HG02938 (cell line): Measurements from ENCODE around the gene MUC16.
"Not testable (repeated sequence)": the region's sequence is repeated elsewhere in the genome, so short reads cannot be mapped to it uniquely, and the experiment has no call there.

Source experiments
- ATAC-seq: cut with Tn5 transposase; IDR thresholded peaks from one replicate; pipeline ENCODE4 v1.9.1; 2021; ENCODE audit warnings: mild to moderate bottlenecking, moderate library complexity; ENCODE audit not compliant: unreplicated experiment

MUC16 gene

DNA sequence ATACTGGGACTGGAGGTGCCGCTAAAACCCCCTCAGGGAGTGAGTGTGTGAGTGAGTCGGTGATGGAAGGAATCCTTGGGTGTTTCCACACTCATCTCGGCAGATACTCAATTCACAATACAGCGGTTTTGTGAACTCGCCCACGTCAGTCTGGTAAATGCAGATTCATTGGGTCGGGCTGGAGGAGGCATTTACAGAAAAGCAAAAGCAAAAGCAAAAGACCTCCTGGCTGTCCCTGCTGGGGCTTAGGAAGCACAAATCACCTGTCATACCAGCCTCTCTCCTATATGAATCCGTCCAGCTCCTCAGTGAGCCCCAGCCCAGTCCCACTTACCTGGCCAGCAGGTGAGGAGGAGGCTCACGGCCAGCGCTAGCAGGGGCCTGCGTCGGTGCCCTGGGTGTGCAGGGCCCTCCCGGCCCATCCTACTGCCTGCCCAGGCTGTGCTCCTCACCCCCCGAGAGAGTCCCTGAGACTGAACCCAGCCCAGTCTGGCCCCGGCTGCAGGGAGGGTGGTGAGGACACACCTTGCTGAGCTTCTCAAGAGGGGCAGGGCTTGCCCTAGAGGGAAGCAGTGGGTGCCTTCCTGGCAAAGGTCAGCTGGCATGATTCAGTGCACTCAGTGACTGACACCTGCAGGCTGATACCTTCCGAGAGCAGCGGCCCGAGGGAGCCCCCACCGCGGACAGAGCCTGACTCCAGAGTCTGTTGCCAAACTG lies at the start of gene MUC16:
TSS of gene MUC16 (minus strand) at position 475 of the 717 bp plus-strand sequence.
- no peak for ATAC-seq

DNA sequence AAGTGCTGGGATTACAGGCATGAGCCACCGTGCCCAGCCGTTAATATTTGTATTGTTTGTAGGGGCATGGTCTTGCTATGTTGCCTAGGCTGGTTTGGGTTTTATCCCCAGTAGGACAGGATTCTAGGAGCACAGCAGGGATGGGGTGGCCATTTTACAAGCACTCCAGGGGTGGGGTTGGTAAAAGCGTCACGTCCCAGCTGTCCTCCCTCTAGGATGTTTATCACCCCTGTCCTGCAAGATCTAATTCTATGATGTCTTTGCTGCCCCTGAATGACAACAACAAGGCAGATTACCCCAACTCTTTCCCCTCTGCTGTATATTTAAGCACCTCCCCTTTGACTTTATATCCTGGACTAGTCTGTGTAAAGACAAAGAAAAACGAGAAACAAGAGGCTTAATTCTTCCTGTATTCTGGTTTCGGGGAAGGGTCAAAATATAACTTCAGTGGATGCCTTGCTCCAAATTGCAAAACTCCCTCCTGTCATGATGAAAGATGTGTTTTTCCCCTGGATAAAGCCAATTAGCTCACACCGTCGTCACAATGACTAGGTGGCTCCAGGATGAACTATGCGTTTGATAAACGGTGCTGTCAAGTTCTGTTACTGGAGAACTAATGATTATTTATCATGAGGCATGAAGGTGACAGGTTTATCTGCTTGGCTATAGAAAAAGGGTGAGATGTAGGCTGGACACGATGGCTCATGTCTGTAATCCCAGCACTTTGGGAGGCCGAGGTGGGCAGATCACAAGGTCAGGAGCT lies 48.9 kb upstream of the MUC16 start:
- no peak for ATAC-seq

DNA sequence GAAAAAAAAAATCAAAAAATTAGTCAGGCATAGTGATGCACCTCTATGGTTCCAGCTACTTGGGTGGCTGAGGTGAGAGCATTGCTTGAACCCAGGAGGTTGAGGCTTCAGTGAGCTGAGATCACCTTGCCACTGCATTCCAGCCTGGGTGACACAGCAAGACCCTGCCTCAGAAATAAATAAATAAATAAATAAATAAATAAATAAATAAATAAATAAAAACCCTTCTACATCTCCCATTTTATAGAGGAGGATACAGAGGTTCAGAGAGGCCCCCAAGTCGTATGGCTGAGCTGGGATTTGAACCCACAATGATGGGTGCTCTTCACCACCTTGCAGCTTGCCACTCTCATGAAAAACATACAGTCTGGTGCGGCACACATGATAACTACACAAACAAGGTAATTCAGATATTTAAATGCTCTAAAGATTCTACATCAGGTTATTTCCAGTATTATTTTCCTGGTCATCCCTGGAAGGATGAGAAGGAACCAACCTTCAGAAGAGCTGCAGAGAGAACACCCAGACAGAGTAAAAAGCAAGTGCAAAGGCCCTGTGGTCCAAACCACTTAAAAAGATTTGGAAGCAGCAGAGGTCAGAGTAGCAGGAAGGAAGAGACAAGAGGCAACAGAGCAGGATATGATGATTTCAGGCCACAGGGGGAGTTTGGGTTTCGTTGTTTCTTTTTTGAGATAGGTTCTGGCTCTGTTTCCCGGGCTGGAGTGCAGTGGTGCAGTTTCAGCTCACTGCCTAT lies 47.5 kb upstream of the MUC16 start:
- ATAC-seq: no peak

DNA sequence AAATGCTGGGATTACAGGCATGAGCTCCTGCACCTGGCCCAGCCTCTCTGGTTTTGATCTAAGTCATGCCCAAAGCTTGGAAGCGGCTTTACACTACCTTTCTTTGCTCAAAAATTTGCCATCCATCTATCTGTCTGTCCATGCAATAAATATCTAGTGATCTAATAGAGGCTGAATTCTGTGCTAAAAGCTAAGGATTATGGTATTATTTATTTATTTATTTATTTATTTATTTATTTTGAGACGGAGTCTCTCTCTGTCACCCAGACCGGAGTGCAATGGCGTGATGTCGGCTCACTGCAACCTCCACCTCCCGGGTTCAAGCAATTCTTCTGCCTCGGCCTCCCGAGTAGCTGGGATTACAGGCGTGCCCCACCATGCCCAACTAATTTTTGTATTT lies 45.9 kb upstream of the MUC16 start:
- ATAC-seq: not testable (repeated sequence)

DNA sequence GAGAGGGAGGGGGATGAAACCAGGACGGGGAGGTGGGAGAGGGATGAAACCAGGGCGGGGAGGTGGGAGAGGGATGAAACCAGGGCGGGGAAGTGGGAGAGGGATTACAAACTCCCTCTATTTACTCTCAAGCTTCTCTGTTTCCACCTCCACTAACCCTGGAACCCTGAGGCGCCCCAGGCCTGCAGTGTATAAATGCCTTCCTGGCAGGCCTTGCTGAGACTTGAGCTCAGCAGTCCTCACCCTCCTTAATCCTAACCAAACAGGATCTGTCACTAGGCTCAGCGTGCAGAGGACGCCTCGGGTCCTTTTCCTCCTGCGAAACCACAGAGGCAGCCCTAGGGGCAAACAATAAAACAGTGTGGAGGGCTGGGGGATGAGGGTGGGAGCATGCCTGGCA lies 44.6 kb upstream of the MUC16 start:
- no peak for ATAC-seq

DNA sequence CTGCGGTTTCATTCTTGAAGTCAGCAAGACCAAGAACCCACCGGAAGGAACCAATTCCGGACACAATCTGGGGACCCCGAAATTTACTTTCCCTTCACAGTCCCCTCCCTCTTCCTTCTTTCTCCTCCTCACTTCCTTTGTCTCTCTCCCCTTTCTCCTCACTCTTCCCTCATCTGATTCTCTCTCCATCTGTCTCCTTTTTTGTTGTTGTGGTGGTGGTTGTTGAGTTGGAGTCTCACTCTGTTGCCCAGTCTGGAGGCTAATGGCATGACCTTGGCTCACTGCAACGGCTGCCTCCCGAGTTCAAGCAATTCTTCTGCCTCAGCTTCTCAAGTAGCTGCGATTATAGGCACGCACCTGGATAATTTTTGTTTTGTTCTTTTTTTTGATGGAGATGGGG lies 44.0 kb upstream of the MUC16 start:
- no peak for ATAC-seq

DNA sequence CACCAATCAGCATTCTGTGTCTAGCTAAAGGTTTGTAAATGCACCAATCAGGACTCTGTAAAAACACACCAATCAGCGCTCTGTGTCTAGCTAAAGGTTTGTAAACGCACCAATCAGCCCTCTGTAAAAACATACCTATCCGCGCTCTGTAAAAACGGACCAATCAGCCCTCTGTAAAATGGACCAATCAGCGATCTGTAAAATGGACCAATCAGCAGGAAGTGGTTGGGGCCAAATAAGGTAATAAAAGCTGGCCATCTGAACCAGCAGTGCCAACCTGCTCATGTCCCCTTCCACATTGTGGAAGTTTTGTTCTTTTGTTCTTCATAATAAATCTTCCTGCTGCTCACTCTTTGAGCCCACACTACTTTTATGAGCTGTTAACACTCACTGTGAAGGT lies 43.5 kb upstream of the MUC16 start:
- not testable (repeated sequence) for ATAC-seq

DNA sequence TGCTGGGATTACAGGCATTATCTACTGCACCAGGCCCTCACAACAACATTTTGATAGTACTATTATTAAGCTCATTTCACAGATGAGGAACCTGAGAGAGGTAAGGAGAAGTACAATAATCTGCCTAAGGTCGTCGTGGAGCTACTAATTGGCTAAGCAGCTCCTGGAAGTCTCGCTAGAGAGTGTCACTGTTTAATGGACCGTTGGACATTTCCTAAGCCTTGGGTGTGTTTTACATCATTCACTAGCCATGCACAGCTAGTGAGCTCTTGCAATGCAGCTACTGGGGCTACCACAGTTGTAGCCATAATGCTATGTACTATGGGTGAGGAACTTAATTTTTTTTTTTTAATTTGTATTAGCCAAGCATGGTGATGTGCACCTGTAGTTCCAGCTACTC lies 42.7 kb upstream of the MUC16 start:
- no peak for ATAC-seq

DNA sequence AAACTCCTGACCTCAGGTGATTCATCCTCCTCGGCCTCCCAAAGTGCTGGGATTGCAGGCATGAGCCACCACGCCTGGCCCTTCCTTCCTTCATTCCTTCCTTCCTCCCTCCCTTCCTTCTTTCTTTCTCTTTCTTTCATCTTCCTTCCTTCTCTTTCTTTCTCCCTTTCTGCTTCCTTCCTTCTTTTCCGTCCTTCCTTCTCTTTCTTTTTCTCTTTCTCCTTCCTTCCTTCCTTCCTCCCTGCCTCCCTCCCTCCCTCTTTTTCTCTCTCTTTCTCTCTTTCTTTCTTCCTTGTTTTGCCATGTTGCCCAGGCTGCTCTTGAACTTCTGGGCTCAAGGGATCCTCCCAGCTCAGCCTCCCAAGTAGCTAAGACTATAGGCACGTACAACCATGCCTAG lies 36.5 kb upstream of the MUC16 start:
- ATAC-seq: no peak

DNA sequence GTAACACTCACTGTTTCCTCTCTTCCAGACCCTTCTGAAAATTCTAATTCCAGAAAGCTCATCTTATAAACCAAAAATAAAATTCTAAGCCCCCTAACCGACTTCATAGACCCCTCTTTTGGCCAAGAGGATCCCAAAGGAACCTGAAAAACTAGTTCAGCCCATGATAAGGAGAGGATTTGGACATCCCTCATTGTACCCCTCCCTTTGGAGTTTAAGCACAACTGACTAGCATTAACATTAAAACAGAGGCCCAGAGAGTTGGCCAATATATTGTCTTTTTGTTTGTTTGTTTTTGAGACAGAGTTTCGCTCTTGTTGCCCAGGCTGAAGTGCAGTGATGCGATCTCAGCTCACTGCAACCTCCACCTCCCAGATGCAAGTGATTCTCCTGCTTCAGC lies 34.2 kb upstream of the MUC16 start:
- ATAC-seq: no peak

DNA sequence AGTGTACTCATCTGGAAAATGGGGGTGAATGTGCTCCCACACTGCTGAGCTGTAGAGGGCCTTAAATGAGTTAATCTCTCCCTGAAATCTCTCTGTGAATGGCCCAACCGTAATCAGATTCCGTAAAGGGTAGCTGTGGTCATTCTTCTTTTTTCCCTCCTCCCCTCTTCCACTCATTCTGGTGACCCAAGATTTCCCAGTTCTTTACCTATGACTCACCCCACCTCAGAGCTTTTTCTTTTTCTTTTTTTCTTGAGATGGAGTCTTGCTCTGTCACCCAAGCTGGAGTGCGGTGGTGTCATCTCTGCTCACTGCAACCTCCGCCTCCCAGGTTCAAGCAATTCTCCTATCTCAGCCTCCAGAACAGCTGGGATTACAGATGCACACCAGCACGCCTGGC lies 33.3 kb upstream of the MUC16 start:
- ATAC-seq: no peak

DNA sequence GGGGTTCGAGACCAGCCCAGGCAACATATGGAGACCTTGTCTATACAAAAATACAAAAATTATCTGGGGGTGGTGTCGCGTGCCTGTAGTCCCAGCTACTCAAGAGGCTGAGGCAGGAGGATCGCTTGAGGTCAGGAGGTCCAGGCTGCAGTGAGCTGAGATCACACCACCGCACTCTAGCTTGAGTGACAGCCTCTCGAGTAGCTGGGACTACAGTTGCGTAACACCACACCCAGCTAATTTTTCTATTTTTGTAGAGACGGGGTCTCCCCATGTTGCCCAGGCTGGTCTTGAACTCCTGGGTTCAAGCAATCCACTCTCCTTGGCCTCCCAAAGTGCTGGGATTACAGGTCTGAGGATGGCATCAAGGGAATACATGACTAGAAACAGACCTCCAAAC lies 30.8 kb upstream of the MUC16 start:
- no peak for ATAC-seq

DNA sequence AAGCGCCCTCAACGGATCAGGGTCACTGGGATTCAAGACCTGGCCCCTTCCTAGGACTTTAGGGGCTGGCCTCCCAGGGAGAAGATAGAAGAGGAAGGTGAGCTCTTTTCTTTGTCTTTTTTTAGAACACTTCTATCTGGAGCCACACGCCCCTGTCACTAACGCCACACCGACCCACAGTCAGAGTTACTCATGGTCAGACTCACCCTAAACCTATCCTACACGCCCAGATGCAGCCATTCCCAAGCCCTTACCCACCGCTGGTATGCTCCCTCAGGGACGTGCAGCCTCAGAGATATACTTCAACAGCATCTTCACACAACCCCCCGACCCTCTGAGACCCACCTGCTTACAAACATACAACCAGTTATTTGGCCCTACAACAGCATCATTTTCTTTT lies 29.9 kb upstream of the MUC16 start:
- ATAC-seq: no peak

DNA sequence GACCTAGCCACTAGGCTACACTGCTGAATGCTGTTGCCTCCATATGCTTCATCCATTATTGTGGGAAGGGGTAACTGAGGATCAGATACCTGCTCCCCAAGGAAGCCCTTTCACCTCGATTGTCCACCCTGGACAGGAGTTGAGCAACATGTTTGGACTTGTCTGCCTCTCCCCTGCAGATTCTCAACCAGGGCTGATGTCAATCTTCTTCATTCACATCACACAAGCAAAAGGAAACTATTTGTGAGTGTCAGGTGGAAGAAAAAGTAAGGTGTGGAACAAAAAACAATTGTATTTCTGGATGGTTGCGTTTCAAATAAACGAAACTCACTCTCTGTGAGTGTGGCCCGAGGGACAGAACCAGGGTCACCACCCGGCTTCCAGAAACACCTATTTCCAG lies 29.5 kb upstream of the MUC16 start:
- ATAC-seq: no peak

DNA sequence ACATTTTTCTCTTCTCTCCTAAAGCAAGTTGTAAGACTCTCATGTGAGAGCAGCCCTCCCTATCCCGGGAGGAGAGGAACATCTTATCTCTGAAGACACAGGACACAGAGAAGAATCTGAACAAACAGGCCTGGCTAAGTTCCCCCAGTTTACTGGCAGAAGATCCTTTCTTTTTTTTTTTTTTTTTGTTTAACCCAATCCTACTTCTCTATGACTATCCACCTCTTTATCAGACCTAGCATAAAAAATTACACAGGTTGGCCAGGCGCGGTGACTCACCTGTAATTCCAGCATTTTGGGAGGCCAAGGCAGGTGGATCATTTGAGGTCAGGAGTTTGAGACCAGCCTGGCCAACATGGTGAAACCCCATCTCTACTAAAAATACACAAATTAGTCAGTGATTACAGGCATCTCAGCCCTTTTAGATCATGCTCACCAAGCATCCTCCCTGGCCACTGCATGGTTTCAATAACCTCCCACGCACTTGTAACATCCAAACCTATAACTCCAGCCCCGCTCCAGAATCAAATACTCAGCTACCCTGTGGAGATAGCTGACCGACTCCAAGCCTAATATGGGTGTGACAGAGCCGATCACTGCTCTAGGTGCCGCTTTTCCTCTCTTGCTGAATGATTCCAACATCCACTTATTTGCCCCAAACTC lies 27.3 kb upstream of the MUC16 start:
- no peak for ATAC-seq

DNA sequence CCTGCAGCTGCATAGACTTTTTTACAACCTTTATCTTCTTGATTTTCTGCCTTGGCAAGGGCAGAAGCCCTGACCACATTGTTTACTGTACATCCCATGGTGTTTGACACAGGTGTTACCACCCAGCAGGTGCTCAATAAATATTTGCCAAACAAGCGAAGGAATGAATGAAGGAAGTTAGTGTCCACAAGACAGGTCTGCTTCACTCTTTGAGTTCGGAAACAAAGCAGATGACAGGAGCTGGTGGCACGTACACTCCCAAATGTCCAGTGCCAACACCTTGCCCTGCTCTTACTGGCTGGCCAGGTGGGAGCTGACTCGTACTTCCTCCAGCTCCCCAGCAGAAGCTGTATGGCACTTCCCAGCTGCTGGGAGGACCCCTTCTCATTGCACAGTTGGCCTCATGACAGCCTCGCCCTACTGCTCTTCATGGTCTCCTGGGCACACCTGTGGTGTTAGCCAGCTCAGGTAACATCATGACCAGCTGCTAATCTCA lies 22.0 kb upstream of the MUC16 start:
- no peak for ATAC-seq

DNA sequence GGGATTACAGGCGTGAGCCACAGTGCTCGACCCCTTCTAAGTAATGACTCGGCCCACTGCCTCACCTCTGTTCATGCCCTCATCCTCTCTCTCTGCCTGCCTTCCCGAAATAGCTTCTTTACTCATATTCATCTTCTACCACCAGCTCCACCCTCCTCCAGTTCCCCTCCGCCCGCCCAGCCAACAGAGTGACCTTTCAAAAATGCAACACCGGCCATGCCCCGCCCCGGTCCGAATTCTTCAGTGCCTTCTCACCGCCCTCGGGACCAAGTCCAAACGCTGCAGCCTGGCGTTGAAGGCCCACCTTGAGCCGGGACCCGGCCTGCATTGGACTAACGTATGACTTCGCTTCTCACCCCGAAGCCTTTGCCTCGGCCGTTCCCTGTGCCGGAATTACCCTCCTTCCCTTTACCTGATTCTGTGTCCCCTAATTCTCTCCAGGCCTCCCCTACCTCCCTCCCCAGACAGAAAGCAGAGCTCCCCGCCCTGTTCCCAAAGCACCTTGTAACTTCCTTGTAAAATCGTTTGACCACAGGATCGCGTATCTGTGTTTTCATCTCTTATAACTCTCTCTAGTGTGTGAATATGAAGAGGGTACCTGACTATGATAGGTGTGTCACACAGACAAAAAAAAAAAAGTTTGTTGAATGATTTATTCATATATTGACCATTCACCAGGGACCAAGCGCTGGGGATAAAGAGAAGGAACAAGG lies 8.1 kb upstream of the MUC16 start:
- ATAC-seq: no peak

DNA sequence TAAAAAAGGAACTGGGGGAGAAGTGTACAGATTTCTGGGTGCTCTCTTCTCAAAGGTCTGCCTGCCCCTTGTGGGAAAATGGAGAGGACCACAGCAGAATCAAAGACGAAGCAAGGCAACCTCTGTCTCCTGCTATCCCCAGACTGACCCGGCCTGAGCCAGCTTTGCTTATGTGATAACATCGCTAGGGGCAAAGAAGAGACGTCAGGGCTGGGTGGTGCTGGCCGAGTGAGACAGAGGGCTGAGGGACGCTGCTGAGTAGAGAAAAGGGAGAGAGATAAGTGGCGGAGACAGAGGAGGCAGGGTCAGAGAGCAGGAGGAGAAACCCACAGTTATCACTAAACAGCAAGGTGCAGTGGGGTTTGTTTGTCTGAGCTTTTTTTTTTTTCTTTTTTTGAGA lies 4.6 kb upstream of the MUC16 start:
- ATAC-seq: no peak

DNA sequence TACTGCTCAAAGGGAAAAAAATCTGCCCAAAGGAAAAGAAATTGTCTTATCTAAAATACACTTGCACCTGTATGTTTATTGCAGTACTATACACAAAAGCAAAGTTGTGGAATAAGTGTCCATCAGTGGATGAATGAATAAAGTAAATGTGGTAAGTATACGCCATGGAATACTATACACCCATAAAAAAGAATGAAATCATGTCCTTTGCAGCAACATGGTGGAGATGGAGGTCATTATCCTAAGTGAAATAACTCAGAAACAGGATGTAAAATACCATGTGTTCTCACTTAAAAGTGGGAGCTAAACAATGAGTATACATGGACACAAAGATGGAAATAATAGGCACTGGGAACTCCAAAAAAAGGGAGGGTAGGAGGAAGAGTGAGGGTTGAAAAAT lies 3.8 kb upstream of the MUC16 start:
- no peak for ATAC-seq

DNA sequence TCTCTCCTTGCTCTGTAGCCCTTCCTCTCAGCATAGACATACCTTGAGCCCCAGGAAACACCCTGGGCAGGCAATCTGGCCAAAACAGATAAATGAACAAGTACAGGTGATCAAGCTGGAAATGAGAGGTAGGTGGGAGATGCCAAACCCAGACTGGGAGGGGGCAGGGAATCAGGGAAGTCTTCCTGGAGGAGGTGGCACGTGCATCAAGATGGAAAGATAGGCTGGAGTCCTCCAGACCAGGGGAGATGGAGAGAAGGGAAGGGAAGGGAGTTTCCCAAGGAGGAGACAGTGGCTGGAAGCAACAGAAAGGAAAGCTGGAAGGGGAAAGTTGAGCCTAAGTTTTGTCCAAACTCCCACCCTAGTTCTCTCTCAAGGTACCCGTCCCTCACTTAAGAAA lies 1.7 kb upstream of the MUC16 start:
- ATAC-seq: no peak

DNA sequence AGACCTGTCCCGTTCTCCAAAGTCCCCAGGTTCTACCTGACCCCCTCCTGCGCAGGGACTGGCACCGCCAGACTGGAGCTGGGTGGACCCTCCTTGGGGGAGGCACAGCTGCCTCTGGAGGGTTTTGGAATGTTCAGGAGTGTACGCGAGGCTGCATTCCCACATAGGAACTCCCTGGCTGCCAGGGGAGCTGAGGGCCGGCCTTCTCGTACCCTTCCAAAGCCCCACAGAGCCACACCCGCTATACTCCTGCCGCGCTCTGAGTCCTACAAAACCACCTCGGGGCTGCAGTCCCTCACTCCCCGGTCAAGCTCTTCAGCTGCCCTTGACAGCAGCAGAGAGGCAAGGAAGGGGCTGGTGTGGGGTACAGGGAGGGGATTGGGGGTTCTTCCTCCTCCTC lies 484 bp upstream of the MUC16 start:
- ATAC-seq: no peak
